ENCODE measurements around the gene STUM.
"Not testable (repeated sequence)": the region's sequence is repeated elsewhere in the genome, so short reads cannot be mapped to it uniquely, and the experiment has no call there.

The STUM gene

GRCh38 chr1:226584164-226584563 lies 35.6 kb downstream of the STUM start:
- no peak for FAIRE-seq

- no peak for FAIRE-seq
Measured at GRCh38 chr1:226586116-226586515, 37.6 kb downstream of the STUM start.

- FAIRE-seq = no peak
Measured at GRCh38 chr1:226586650-226587422, 38.3 kb downstream of the STUM start.

- no peak for FAIRE-seq
Measured at GRCh38 chr1:226588484-226588883, 39.9 kb downstream of the STUM start.

- no peak for FAIRE-seq
Measured at GRCh38 chr1:226589008-226589733, 40.6 kb downstream of the STUM start.

- FAIRE-seq = no peak
Measured at GRCh38 chr1:226590614-226591013, 42.0 kb downstream of the STUM start.

- no peak for FAIRE-seq
Measured at GRCh38 chr1:226593541-226593940, 45.0 kb downstream of the STUM start.

- FAIRE-seq = no peak
Measured at GRCh38 chr1:226596531-226597165, 48.1 kb downstream of the STUM start.

- no peak for FAIRE-seq
Measured at GRCh38 chr1:226597616-226598454, 49.3 kb downstream of the STUM start.

- no peak for FAIRE-seq
Measured at GRCh38 chr1:226598455-226598849, 49.9 kb downstream of the STUM start.

GRCh38 chr1:226598955-226599354 lies 50.4 kb downstream of the STUM start:
- not testable (repeated sequence) for FAIRE-seq

GRCh38 chr1:226599636-226600238 lies 51.2 kb downstream of the STUM start:
- no peak for FAIRE-seq

- no peak for FAIRE-seq
Measured at GRCh38 chr1:226600254-226600653, 51.7 kb downstream of the STUM start.

- no peak for FAIRE-seq
Measured at GRCh38 chr1:226601456-226601855, 52.9 kb downstream of the STUM start.

- no peak for FAIRE-seq
Measured at GRCh38 chr1:226602186-226603021, 53.8 kb downstream of the STUM start.

- no peak for FAIRE-seq
Measured at GRCh38 chr1:226603022-226603857, 54.7 kb downstream of the STUM start.

- no peak for FAIRE-seq
Measured at GRCh38 chr1:226603858-226604559, 55.4 kb downstream of the STUM start.

- FAIRE-seq = no peak
Measured at GRCh38 chr1:226604560-226605317, 56.2 kb downstream of the STUM start.

- FAIRE-seq = no peak
Measured at GRCh38 chr1:226605318-226605950, 56.9 kb downstream of the STUM start.

All from G401.6 (cell line).